Neuron (in vitro differentiated cells): ENCODE results near the gene PBX4.

Experiments
- H2AFZ ChIP-seq: one replicate; pipeline ENCODE4 v1.6.1; 2013; ENCODE audit warnings: low read depth, mild to moderate bottlenecking, inconsistent platforms, low read length, moderate library complexity
- H3K27me3 ChIP-seq: one replicate; pipeline ENCODE4 v1.6.1; 2013; ENCODE audit warnings: low read length; ENCODE audit not compliant: insufficient read depth
- H3K36me3 ChIP-seq: one replicate; pipeline ENCODE4 v1.6.1; 2013; ENCODE audit warnings: low read length; ENCODE audit not compliant: insufficient read depth
- H3K4me1 ChIP-seq: one replicate; pipeline ENCODE4 v1.6.1; 2013; ENCODE audit warnings: low read length; ENCODE audit not compliant: insufficient read depth
- H3K4me3 ChIP-seq: 2 replicates; pipeline ENCODE4 v1.5.1; 2013; ENCODE audit warnings: mild to moderate bottlenecking, low read length, moderate library complexity
- H3K9me3 ChIP-seq: one replicate; pipeline ENCODE4 v1.6.1; 2013; ENCODE audit warnings: low read length

PBX4 gene

GRCh38 chr19:19655051-19655594, 36.6 kb upstream of the PBX4 start:
- H3K4me1 ChIP-seq: no peaks in the 10 kb centered on the region
- H2AFZ ChIP-seq: no peak overlapping the region
- no peaks in the 10 kb centered on the region for H3K9me3 ChIP-seq
- H3K36me3 ChIP-seq: peaks cover 95% of the 10 kb centered on the region
- no peaks in the 10 kb centered on the region for H3K27me3 ChIP-seq
- H3K4me3 ChIP-seq: no peak overlapping the region

- H3K4me1 ChIP-seq: no peaks in the 10 kb centered on the region
- no peaks in the 10 kb centered on the region for H3K9me3 ChIP-seq
- no peak overlapping the region for H2AFZ ChIP-seq
- H3K27me3 ChIP-seq: no peaks in the 10 kb centered on the region
- no peak overlapping the region for H3K4me3 ChIP-seq
- peaks cover 95% of the 10 kb centered on the region for H3K36me3 ChIP-seq
These were observed 36.0 kb upstream of the PBX4 start for GRCh38 chr19:19654441-19654840.

GRCh38 chr19:19653597-19654147, 35.2 kb upstream of the PBX4 start:
- Histone ChIP-seq H3K4me3 (no peak overlapping the region), H3K36me3 (peaks cover 94% of the 10 kb centered on the region), H3K9me3 (no peaks in the 10 kb centered on the region)

GRCh38 chr19:19652482-19653295, 34.2 kb upstream of the PBX4 start:
- Histone ChIP-seq H3K4me3 (no peak overlapping the region), H2AFZ (no peak overlapping the region), H3K27me3 (no peaks in the 10 kb centered on the region), H3K36me3 (peaks cover 90% of the 10 kb centered on the region), H3K9me3 (no peaks in the 10 kb centered on the region), H3K4me1 (no peaks in the 10 kb centered on the region)

More at GRCh38 chr19:19653597-19654147, 35.2 kb upstream of the PBX4 start:
- no peaks in the 10 kb centered on the region for H3K27me3 ChIP-seq
- no peaks in the 10 kb centered on the region for H3K4me1 ChIP-seq
- H2AFZ ChIP-seq: no peak overlapping the region

- Histone ChIP-seq H3K27me3 (no peaks in the 10 kb centered on the region), H2AFZ (no peak overlapping the region), H3K4me3 (no peak overlapping the region), H3K36me3 (peaks cover 89% of the 10 kb centered on the region), H3K4me1 (no peaks in the 10 kb centered on the region), H3K9me3 (no peaks in the 10 kb centered on the region)
These were observed 32.6 kb upstream of the PBX4 start for GRCh38 chr19:19651076-19651475.

GRCh38 chr19:19650331-19650730, 31.8 kb upstream of the PBX4 start:
- Histone ChIP-seq H3K36me3 (peaks cover 87% of the 10 kb centered on the region), H3K9me3 (no peaks in the 10 kb centered on the region)

GRCh38 chr19:19649580-19649995, 31.1 kb upstream of the PBX4 start:
- Histone ChIP-seq H3K27me3 (no peaks in the 10 kb centered on the region), H3K36me3 (peaks cover 82% of the 10 kb centered on the region), H3K4me1 (no peaks in the 10 kb centered on the region), H3K9me3 (no peaks in the 10 kb centered on the region), H2AFZ (no peak overlapping the region), H3K4me3 (no peak overlapping the region)

More at GRCh38 chr19:19650331-19650730, 31.8 kb upstream of the PBX4 start:
- H2AFZ ChIP-seq: no peak overlapping the region
- H3K4me1 ChIP-seq: no peaks in the 10 kb centered on the region
- H3K27me3 ChIP-seq: no peaks in the 10 kb centered on the region
- no peak overlapping the region for H3K4me3 ChIP-seq

- Histone ChIP-seq H3K4me3 (no peak overlapping the region), H2AFZ (no peak overlapping the region), H3K36me3 (peaks cover 80% of the 10 kb centered on the region)
These were observed 30.7 kb upstream of the PBX4 start for GRCh38 chr19:19649155-19649554.

GRCh38 chr19:19647037-19647835, 28.7 kb upstream of the PBX4 start:
- no peak overlapping the region for H2AFZ ChIP-seq
- no peaks in the 10 kb centered on the region for H3K27me3 ChIP-seq
- no peak overlapping the region for H3K4me3 ChIP-seq
- no peaks in the 10 kb centered on the region for H3K9me3 ChIP-seq
- H3K4me1 ChIP-seq: peaks cover 4% of the 10 kb centered on the region
- H3K36me3 ChIP-seq: peaks cover 62% of the 10 kb centered on the region

More at GRCh38 chr19:19649155-19649554, 30.7 kb upstream of the PBX4 start:
- Histone ChIP-seq H3K27me3 (no peaks in the 10 kb centered on the region), H3K4me1 (no peaks in the 10 kb centered on the region), H3K9me3 (no peaks in the 10 kb centered on the region)

GRCh38 chr19:19645233-19645870, 26.9 kb upstream of the PBX4 start:
- Histone ChIP-seq H3K36me3 (peaks cover 43% of the 10 kb centered on the region), H3K4me1 (peaks cover 4% of the 10 kb centered on the region), H3K4me3 (no peak overlapping the region), H3K9me3 (no peaks in the 10 kb centered on the region), H3K27me3 (no peaks in the 10 kb centered on the region), H2AFZ (no peak overlapping the region)

- Histone ChIP-seq H3K36me3 (peaks cover 34% of the 10 kb centered on the region), H3K4me1 (peaks cover 4% of the 10 kb centered on the region), H3K4me3 (no peak overlapping the region), H3K9me3 (no peaks in the 10 kb centered on the region), H2AFZ (no peak overlapping the region), H3K27me3 (no peaks in the 10 kb centered on the region)
These were observed 25.5 kb upstream of the PBX4 start for GRCh38 chr19:19644054-19644388.

GRCh38 chr19:19643158-19644053, 24.9 kb upstream of the PBX4 start, which contains the start of gene GMIP:
Gene GMIP, minus strand, starts transcription at chr19:19643657. Its CDS starts 128 bp downstream, at chr19:19643529.
- peak within 1 kb of the TSS; percentile 70 for H3K4me3 ChIP-seq
- H3K36me3 ChIP-seq: peaks cover 33% of the 10 kb centered on the region

More at GRCh38 chr19:19643158-19644053, 24.9 kb upstream of the PBX4 start, which contains the start of gene GMIP:
- Histone ChIP-seq H3K9me3 (no peaks in the 10 kb centered on the region), H2AFZ (peak within 1 kb of the TSS; percentile 78), H3K27me3 (no peaks in the 10 kb centered on the region), H3K4me1 (peaks cover 4% of the 10 kb centered on the region)
